HUES64 (cell line): ENCODE results near the gene CEBPG.

ENCODE experiments used
- H3K27ac ChIP-seq: 2 replicates; pipeline ENCODE4 v1.7.0; 2013; ENCODE audit warnings: low read depth, low read length, inconsistent platforms
- H3K27me3 ChIP-seq: 2 replicates; pipeline ENCODE4 v1.6.1; 2013; ENCODE audit warnings: mild to moderate bottlenecking, low read length; ENCODE audit not compliant: insufficient read depth
- H3K36me3 ChIP-seq: 2 replicates; pipeline ENCODE4 v1.6.1; 2013; ENCODE audit warnings: mild to moderate bottlenecking, low read length; ENCODE audit not compliant: insufficient read depth
- H3K4me1 ChIP-seq: 2 replicates; pipeline ENCODE4 v1.6.1; 2013; ENCODE audit warnings: mild to moderate bottlenecking, low read length, moderate library complexity; ENCODE audit not compliant: insufficient read depth
- H3K4me3 ChIP-seq: 2 replicates; pipeline ENCODE4 v1.5.1; 2013; ENCODE audit warnings: mild to moderate bottlenecking, low read length, moderate library complexity
- H3K9ac ChIP-seq: 2 replicates; pipeline ENCODE4 v1.6.1; 2013; ENCODE audit warnings: mild to moderate bottlenecking, low read depth, low read length
- H3K9me3 ChIP-seq: 2 replicates; pipeline ENCODE4 v1.6.1; 2013; ENCODE audit warnings: low read depth, low read length; ENCODE audit not compliant: insufficient read depth
- WGBS: fragments of 150-250, 120-280 bp; methylation state at CpG from one replicate; pipeline ENCODE4 v1.1.7; 2013; ENCODE audit warnings: missing lambda C conversion rate; 5-methylcytosine and 5-hydroxymethylcytosine counted together

The CEBPG gene

GRCh38 chr19:33410915-33411401 is 37.4 kb downstream of the CEBPG start:
- Histone ChIP-seq H3K9ac (no peak overlapping the region), H3K27me3 (no peaks in the 10 kb centered on the region), H3K4me1 (0 out of 2 replicates have a peak, but pooled peaks cover 3% of the 10 kb centered on the region), H3K4me3 (no peak overlapping the region), H3K9me3 (no peaks in the 10 kb centered on the region), H3K27ac (no peak overlapping the region), H3K36me3 (no peaks in the 10 kb centered on the region)
- 91% methylated on average over 21 of the region's 21 CpGs for WGBS

- H3K27ac ChIP-seq = no peak overlapping the region
- no peak overlapping the region for H3K4me3 ChIP-seq
- no peaks in the 10 kb centered on the region for H3K36me3 ChIP-seq
- H3K4me1 ChIP-seq = 0 out of 2 replicates have a peak, but pooled peaks cover under 1% of the 10 kb centered on the region
- WGBS = 92% methylated on average over 20 of the region's 20 CpGs
- H3K9me3 ChIP-seq = no peaks in the 10 kb centered on the region
- no peak overlapping the region for H3K9ac ChIP-seq
- no peaks in the 10 kb centered on the region for H3K27me3 ChIP-seq
Measured at GRCh38 chr19:33411621-33412180, 38.2 kb downstream of the CEBPG start.

- 93% methylated on average over 18 of the region's 18 CpGs for WGBS
- H3K36me3 ChIP-seq = no peaks in the 10 kb centered on the region
Measured at GRCh38 chr19:33412601-33413425, 39.3 kb downstream of the CEBPG start.

GRCh38 chr19:33413426-33413725 is 39.9 kb downstream of the CEBPG start:
- H3K4me1 ChIP-seq = no peaks in the 10 kb centered on the region
- no peak overlapping the region for H3K27ac ChIP-seq
- WGBS = 97% methylated on average over 11 of the region's 13 CpGs
- no peaks in the 10 kb centered on the region for H3K27me3 ChIP-seq
- no peak overlapping the region for H3K9ac ChIP-seq
- H3K36me3 ChIP-seq = no peaks in the 10 kb centered on the region
- no peaks in the 10 kb centered on the region for H3K9me3 ChIP-seq
- H3K4me3 ChIP-seq = no peak overlapping the region

More at GRCh38 chr19:33412601-33413425, 39.3 kb downstream of the CEBPG start:
- Histone ChIP-seq H3K4me1 (no peaks in the 10 kb centered on the region), H3K4me3 (no peak overlapping the region), H3K27me3 (no peaks in the 10 kb centered on the region), H3K27ac (no peak overlapping the region), H3K9ac (no peak overlapping the region), H3K9me3 (no peaks in the 10 kb centered on the region)

- Histone ChIP-seq H3K27ac (no peak overlapping the region), H3K4me1 (no peaks in the 10 kb centered on the region), H3K9ac (no peak overlapping the region), H3K9me3 (no peaks in the 10 kb centered on the region), H3K27me3 (no peaks in the 10 kb centered on the region), H3K4me3 (no peak overlapping the region), H3K36me3 (no peaks in the 10 kb centered on the region)
- WGBS = 93% methylated on average over 25 of the region's 25 CpGs
Measured at GRCh38 chr19:33413868-33414666, 40.6 kb downstream of the CEBPG start.

- Histone ChIP-seq H3K27ac (no peak overlapping the region), H3K4me1 (peaks cover 1% of the 10 kb centered on the region), H3K9me3 (no peaks in the 10 kb centered on the region), H3K27me3 (no peaks in the 10 kb centered on the region), H3K9ac (no peak overlapping the region), H3K36me3 (no peaks in the 10 kb centered on the region), H3K4me3 (no peak overlapping the region)
- 95% methylated on average over 32 of the region's 32 CpGs for WGBS
Measured at GRCh38 chr19:33414667-33415605, 41.4 kb downstream of the CEBPG start.

- Histone ChIP-seq H3K27me3 (no peaks in the 10 kb centered on the region), H3K9me3 (no peaks in the 10 kb centered on the region), H3K4me1 (peaks cover 3% of the 10 kb centered on the region), H3K9ac (no peak overlapping the region), H3K27ac (no peak overlapping the region), H3K4me3 (peak overlapping the region; percentile 45), H3K36me3 (no peaks in the 10 kb centered on the region)
- 51% methylated on average over 27 of the region's 27 CpGs for WGBS
Measured at GRCh38 chr19:33416307-33417215, 43.1 kb downstream of the CEBPG start.

- no peaks in the 10 kb centered on the region for H3K27me3 ChIP-seq
- no peaks in the 10 kb centered on the region for H3K9me3 ChIP-seq
- H3K4me1 ChIP-seq = peaks cover 3% of the 10 kb centered on the region
- no peak overlapping the region for H3K27ac ChIP-seq
- H3K9ac ChIP-seq = no peak overlapping the region
- 89% methylated on average over 14 of the region's 14 CpGs for WGBS
- no peaks in the 10 kb centered on the region for H3K36me3 ChIP-seq
- H3K4me3 ChIP-seq = no peak overlapping the region
Measured at GRCh38 chr19:33417751-33418150, 44.2 kb downstream of the CEBPG start.

GRCh38 chr19:33418461-33418860 is 45.0 kb downstream of the CEBPG start:
- Histone ChIP-seq H3K9ac (no peak overlapping the region), H3K9me3 (no peaks in the 10 kb centered on the region), H3K36me3 (no peaks in the 10 kb centered on the region), H3K4me3 (no peak overlapping the region), H3K27me3 (no peaks in the 10 kb centered on the region), H3K27ac (no peak overlapping the region), H3K4me1 (peaks cover 3% of the 10 kb centered on the region)
- 90% methylated on average over 12 of the region's 12 CpGs for WGBS
